DND-41 (cell line): Measurements from ENCODE around the gene PARVA.

ENCODE experiments used
- ATAC-seq: fragments of 200-7000 bp; cut with Tn5 transposase; 3 replicates; pipeline ENCODE4 v1.9.1; 2021; ENCODE audit warnings: low read depth; ENCODE audit not compliant: insufficient read depth
- DNase-seq: peaks from one replicate; pipeline ENCODE4 v3.0.0-alpha.2; 2020
- H2AFZ ChIP-seq: 2 replicates; pipeline ENCODE4 v1.6.0; 2012; ENCODE audit warnings: low read depth, low read length
- H3K27ac ChIP-seq: 2 replicates; pipeline ENCODE4 v1.5.1; 2012; ENCODE audit warnings: low read length, inconsistent platforms
- H3K27me3 ChIP-seq: fragments of 200-600 bp; sonication (generic); 2 replicates; pipeline ENCODE4 v1.6.0; 2012; ENCODE audit warnings: low read length, mild to moderate bottlenecking, inconsistent platforms; ENCODE audit not compliant: insufficient read depth, poor library complexity
- H3K36me3 ChIP-seq: 2 replicates; pipeline ENCODE4 v1.5.1; 2012; ENCODE audit warnings: low read length, inconsistent platforms; ENCODE audit not compliant: insufficient read depth
- H3K4me1 ChIP-seq: 2 replicates; pipeline ENCODE4 v1.5.1; 2012; ENCODE audit warnings: mild to moderate bottlenecking, low read length; ENCODE audit not compliant: insufficient read depth
- H3K4me2 ChIP-seq: 2 replicates; pipeline ENCODE4 v1.6.0; 2012; ENCODE audit warnings: mild to moderate bottlenecking, moderate library complexity, low read length, inconsistent platforms; ENCODE audit not compliant: insufficient read depth
- H3K4me3 ChIP-seq, 2 experiments: fragments of 200-600 bp in 1 of 2; shearing (Covaris generic) in 1 of 2; 2 replicates each; pipeline ENCODE4 v1.5.1; 2012 to 2016; ENCODE audit warnings: inconsistent platforms in 2 of 2, low read length in 2 of 2, mild to moderate bottlenecking in 2 of 2, low read depth in 1 of 2, moderate library complexity in 1 of 2
- H3K79me2 ChIP-seq: 2 replicates; pipeline ENCODE4 v1.6.0; 2012; ENCODE audit warnings: low read length, inconsistent platforms; ENCODE audit not compliant: insufficient read depth
- H3K9ac ChIP-seq: 2 replicates; pipeline ENCODE4 v1.6.0; 2012; ENCODE audit warnings: low read depth, mild to moderate bottlenecking, inconsistent platforms, low read length, moderate library complexity
- H3K9me3 ChIP-seq: 2 replicates; pipeline ENCODE4 v1.5.1; 2012; ENCODE audit warnings: low read length, moderate library complexity, mild to moderate bottlenecking, inconsistent platforms; ENCODE audit not compliant: insufficient read depth, severe bottlenecking
- H4K20me1 ChIP-seq: 2 replicates; pipeline ENCODE4 v1.6.0; 2012; ENCODE audit warnings: low read length; ENCODE audit not compliant: insufficient read depth
- CTCF ChIP-seq: IDR thresholded peaks from 2 replicates; pipeline ENCODE4 v1.5.1; 2012; ENCODE audit warnings: borderline replicate concordance, low read length, moderate library complexity, mild to moderate bottlenecking; ENCODE audit not compliant: poor library complexity, severe bottlenecking; ENCODE audit errors: extremely low read depth
- EZH2 ChIP-seq: IDR thresholded peaks from 3 replicates; pipeline ENCODE4 v1.6.1; 2012; ENCODE audit warnings: borderline replicate concordance, low read depth, mild to moderate bottlenecking, moderate library complexity, low read length, inconsistent platforms; ENCODE audit not compliant: severe bottlenecking

PARVA gene

GRCh38 chr11:12517306-12517705, 139.9 kb downstream of the PARVA start:
- no peak overlapping the region for H3K4me2 ChIP-seq
- no peaks in the 10 kb centered on the region for H3K4me1 ChIP-seq
- H3K4me3 ChIP-seq: no peak overlapping the region
- no peak for TF ChIP-seq EZH2
- no peak for TF ChIP-seq CTCF
- peaks cover 4% of the 10 kb centered on the region; the same call in 1 of the 2 replicates for H4K20me1 ChIP-seq
- H3K27ac ChIP-seq: no peak overlapping the region
- H3K36me3 ChIP-seq: no peaks in the 10 kb centered on the region
- H3K9me3 ChIP-seq: no peaks in the 10 kb centered on the region
- H3K79me2 ChIP-seq: no peaks in the 10 kb centered on the region
- ATAC-seq (no peak), DNase-seq (no peak)
- H2AFZ ChIP-seq: no peak overlapping the region
- H3K9ac ChIP-seq: no peak overlapping the region
- peaks cover 7% of the 10 kb centered on the region for H3K27me3 ChIP-seq

DNA sequence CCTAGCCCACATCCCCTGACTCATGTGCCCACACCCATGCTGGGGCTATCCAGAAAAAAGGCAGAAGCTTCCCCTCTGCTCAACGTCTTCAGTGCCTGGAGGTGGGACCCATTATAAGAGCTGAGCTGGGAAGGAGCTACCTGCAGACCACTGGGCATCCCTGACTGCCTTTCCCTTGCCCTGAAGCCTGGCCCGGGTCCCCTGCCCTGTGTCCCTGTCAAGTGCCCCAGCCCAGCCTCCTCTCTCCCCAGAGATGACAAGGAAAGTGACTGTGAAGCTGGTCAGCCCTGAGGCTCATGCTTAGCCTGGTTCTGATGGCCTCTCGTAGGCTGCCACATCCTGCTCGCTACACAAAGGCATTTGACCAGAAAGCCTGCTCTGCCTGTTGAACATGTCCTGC, 140.4 kb downstream of the PARVA start:
- Histone ChIP-seq H3K4me2 (no peak overlapping the region), H2AFZ (no peak overlapping the region), H4K20me1 (peaks cover 4% of the 10 kb centered on the region; the same call in 1 of the 2 replicates), H3K9me3 (no peaks in the 10 kb centered on the region), H3K27me3 (peaks cover 7% of the 10 kb centered on the region), H3K4me1 (no peaks in the 10 kb centered on the region), H3K27ac (no peak overlapping the region), H3K4me3 (no peak overlapping the region), H3K79me2 (no peaks in the 10 kb centered on the region), H3K9ac (no peak overlapping the region), H3K36me3 (no peaks in the 10 kb centered on the region)
- ATAC-seq (no peak), DNase-seq (no peak)
- TF ChIP-seq EZH2 (no peak), CTCF (no peak)

DNA sequence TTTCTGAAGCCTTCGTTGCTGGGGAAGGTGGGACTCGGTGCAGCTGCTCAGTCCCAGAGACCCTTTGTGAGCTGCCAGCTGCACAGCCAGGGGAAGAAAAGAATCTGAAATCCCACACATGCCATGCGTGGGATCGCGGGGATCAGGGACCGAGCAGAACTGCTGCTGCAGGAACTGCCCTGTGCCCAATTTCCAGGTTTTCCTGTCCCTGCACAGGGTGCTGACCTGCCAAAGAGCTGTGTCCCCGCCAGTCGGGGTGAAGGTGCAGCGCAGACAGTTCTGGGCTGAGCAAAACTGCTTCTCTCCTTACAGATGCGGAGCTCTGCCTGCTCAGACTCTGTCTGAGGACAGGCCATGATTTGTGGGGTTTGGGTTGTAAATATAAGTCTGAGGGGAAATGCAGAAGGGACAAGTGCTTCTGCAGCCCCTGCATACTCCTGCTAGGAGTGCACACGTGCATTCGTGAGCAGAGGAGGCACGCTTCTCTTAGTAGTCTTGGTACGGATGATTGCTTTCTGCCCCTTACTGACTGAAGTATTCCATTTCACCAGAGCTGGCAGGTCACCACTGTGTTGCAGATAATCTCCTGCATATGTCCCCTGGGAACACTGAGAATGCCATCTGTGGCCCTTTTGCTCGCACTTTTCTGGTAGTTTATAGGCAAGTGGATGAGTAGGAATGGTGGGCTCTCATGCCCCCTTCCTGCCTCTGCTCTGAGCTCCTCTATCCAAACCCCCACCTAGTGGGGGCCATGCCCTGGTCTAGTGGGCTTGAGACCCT, 141.4 kb downstream of the PARVA start:
- ATAC-seq: no peak
- no peaks in the 10 kb centered on the region for H3K4me1 ChIP-seq
- no peak for TF ChIP-seq CTCF
- no peaks in the 10 kb centered on the region for H3K79me2 ChIP-seq
- H3K9me3 ChIP-seq: no peaks in the 10 kb centered on the region
- H3K27me3 ChIP-seq: peaks cover 7% of the 10 kb centered on the region
- H2AFZ ChIP-seq: no peak overlapping the region
- H4K20me1 ChIP-seq: peaks cover 4% of the 10 kb centered on the region; the same call in 1 of the 2 replicates
- H3K4me3 ChIP-seq: no peak overlapping the region
- no peak for DNase-seq
- no peak overlapping the region for H3K4me2 ChIP-seq
- no peak overlapping the region for H3K9ac ChIP-seq
- H3K36me3 ChIP-seq: no peaks in the 10 kb centered on the region
- no peak overlapping the region for H3K27ac ChIP-seq
